ENCODE data around the gene PKNOX2. TPM values are rescaled to one million over a fixed set of nuclear protein-coding genes. Genes with fewer than 3 reads are reported as not detected.

The PKNOX2 gene
- total and polyA plus RNA-seq, 9 of the 15 experiments (the other 6 are each of a cell fraction or from before 2014, with no cell fraction given): not detected

DNA sequence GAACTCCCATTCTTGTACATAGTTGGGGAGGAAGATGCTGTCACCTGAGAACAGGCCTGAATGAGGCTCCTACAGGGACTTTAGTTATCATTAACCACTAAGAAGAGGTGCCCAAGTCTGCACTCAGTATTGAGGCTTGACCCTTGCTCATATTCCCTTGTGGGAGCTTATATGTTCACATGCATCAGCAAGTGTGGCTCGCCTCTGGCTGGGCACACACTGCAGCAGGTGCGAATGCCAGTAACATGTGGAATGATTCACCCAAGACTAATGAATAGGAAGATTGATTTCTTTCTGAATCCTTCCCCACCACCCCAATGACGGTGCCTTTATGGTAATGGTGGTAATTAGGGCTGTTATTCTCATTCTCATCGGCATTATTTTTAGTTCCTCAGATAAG is 204.2 kb downstream of the PKNOX2 start:
- ATAC-seq (no peak), FAIRE-seq (no peak), DNase-seq (ENCODE audit: extremely low read depth in 1 of 4, low spot score in 3 of 4) (no peak)
- Histone ChIP-seq H3K36me3 (ENCODE audit: control insufficient read depth, insufficient read depth, low read length) (no peaks in the 10 kb centered on the region), H3K9ac (ENCODE audit: insufficient read depth in 1 of 2, low read depth in 2 of 2, low read length in 2 of 2) (no peak overlapping the region), H3K9me3 (replicated peaks; ENCODE audit: control insufficient read depth, insufficient read depth, low read depth, low read length) (no peaks in the 10 kb centered on the region), H3K27ac (ENCODE audit: extremely low read depth, low read depth, low read length) (no peak overlapping the region), H3K4me2 (ENCODE audit: insufficient read depth, low read length) (no peak overlapping the region), H3K4me3 (no peak overlapping the region), H3K9me1 (ENCODE audit: control insufficient read depth, insufficient read depth, low read length) (no peaks in the 10 kb centered on the region), H4K20me1 (replicated peaks; ENCODE audit: control insufficient read depth, insufficient read depth, low read length) (no peaks in the 10 kb centered on the region; the same call in 1 of the 2 replicates), H3K27me3 (ENCODE audit: control insufficient read depth in 2 of 2, insufficient read depth in 2 of 2, low read length in 2 of 2) (peaks cover 42 to 76% of the 10 kb centered on the region in 2 experiments), H3K4me1 (replicated peaks in 1 of 2; ENCODE audit: control insufficient read depth in 2 of 2, insufficient read depth in 2 of 2, low read length in 2 of 2) (no peaks in the 10 kb centered on the region), H3K79me2 (ENCODE audit: control insufficient read depth, insufficient read depth, low read length) (no peaks in the 10 kb centered on the region), H2AFZ (ENCODE audit: low read depth, low read length) (no peak overlapping the region)
- WGBS (ENCODE audit: insufficient coverage, low coverage, missing lambda C conversion rate): 0% methylated on average over 4 of the region's 4 CpGs
- intact Hi-C loops (cut with micrococcal nuclease) (no loop called here), in situ Hi-C loops (cut with MboI) (no loop called here)
- no TSS peak for BruUV-seq (replicated peaks)
- TF ChIP-seq BRD4 (IDR thresholded peaks at IDR 0.05) (no peak), RNF2 (IDR thresholded peaks at IDR 0.05) (no peak), FOSL1 (tag; conservative IDR thresholded peaks at IDR 0.05) (no peak), ZNF224 (CRISPR knock-in tag; IDR thresholded peaks at IDR 0.05) (no peak), ZNF586 (CRISPR knock-in tag; conservative IDR thresholded peaks at IDR 0.05) (no peak), KAT2B (IDR thresholded peaks at IDR 0.05; ENCODE audit: low read depth, low read length) (no peak)
- TF ChIP-seq, protein P1, sequence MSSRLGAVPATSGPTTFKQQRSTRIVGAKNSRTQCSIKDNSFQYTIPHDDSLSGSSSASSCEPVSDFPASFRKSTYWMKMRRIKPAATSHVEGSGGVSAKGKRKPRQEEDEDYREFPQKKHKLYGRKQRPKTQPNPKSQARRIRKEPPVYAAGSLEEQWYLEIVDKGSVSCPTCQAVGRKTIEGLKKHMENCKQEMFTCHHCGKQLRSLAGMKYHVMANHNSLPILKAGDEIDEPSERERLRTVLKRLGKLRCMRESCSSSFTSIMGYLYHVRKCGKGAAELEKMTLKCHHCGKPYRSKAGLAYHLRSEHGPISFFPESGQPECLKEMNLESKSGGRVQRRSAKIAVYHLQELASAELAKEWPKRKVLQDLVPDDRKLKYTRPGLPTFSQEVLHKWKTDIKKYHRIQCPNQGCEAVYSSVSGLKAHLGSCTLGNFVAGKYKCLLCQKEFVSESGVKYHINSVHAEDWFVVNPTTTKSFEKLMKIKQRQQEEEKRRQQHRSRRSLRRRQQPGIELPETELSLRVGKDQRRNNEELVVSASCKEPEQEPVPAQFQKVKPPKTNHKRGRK (tag; IDR thresholded peaks at IDR 0.05): no peak
- ChIA-PET CTCF (ENCODE audit: low intra/inter-chr PET ratio) (no interaction called here), POLR2A (interaction anchor here (1.0 to 1.1 kb wide), 2 partner anchors 10 to 11 kb away, joined by 3 read pairs; no protein-coding TSS in a partner anchor)
